ENCODE data around the gene CD248. TPM values are rescaled to one million over a fixed set of nuclear protein-coding genes. Genes with fewer than 3 reads are reported as not detected.

The CD248 gene
- total RNA-seq, 1 experiment from 2014 or later: 0.15 TPM

DNA sequence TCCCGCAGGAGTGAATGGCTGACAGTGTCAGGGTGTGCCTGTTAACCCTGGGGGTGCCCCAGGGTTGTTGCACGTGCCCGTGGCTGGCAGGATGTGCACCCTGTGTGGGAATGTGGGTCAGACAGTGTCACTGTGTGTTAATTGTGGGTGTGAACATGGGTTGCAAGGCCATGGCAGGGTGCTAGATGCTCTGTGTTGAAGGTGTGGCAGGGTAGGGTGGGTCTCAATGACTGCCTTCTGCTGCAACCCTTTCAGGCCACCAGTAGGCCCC lies 11.1 kb upstream of the CD248 start:
- Histone ChIP-seq H3K4me3 (ENCODE audit: low read depth in 2 of 2, low read length in 2 of 2) (no peak overlapping the region), H3K36me3 (ENCODE audit: control insufficient read depth, insufficient read depth, low read length) (no peaks in the 10 kb centered on the region), H3K4me1 (ENCODE audit: control insufficient read depth, insufficient read depth, low read length) (peaks cover 18% of the 10 kb centered on the region), H3K9me3 (ENCODE audit: control insufficient read depth, insufficient read depth, low read depth, low read length) (no peaks in the 10 kb centered on the region), H3K27ac (ENCODE audit: low read length) (no peak overlapping the region), H3K27me3 (ENCODE audit: control insufficient read depth, insufficient read depth, low read length) (no peaks in the 10 kb centered on the region)
- in situ Hi-C loops (cut with HindIII; ENCODE audit: low pct_unique_long_range_greater_than_20kb, low sequenced_read_pairs) (no loop called here), intact Hi-C loops (cut with micrococcal nuclease; ENCODE audit: unreplicated experiment) (loop anchor here (2.0 kb wide), 1 partner anchor 15 kb away; no protein-coding TSS in a partner anchor)
- no TSS peak for BruUV-seq (replicated peaks)
- TF ChIP-seq, protein P1, sequence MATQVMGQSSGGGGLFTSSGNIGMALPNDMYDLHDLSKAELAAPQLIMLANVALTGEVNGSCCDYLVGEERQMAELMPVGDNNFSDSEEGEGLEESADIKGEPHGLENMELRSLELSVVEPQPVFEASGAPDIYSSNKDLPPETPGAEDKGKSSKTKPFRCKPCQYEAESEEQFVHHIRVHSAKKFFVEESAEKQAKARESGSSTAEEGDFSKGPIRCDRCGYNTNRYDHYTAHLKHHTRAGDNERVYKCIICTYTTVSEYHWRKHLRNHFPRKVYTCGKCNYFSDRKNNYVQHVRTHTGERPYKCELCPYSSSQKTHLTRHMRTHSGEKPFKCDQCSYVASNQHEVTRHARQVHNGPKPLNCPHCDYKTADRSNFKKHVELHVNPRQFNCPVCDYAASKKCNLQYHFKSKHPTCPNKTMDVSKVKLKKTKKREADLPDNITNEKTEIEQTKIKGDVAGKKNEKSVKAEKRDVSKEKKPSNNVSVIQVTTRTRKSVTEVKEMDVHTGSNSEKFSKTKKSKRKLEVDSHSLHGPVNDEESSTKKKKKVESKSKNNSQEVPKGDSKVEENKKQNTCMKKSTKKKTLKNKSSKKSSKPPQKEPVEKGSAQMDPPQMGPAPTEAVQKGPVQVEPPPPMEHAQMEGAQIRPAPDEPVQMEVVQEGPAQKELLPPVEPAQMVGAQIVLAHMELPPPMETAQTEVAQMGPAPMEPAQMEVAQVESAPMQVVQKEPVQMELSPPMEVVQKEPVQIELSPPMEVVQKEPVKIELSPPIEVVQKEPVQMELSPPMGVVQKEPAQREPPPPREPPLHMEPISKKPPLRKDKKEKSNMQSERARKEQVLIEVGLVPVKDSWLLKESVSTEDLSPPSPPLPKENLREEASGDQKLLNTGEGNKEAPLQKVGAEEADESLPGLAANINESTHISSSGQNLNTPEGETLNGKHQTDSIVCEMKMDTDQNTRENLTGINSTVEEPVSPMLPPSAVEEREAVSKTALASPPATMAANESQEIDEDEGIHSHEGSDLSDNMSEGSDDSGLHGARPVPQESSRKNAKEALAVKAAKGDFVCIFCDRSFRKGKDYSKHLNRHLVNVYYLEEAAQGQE (IDR thresholded peaks at IDR 0.05; ENCODE audit: insufficient read depth in 1 of 2, low read depth in 2 of 2, low read length in 1 of 2): no peak
- TF ChIP-seq POLR2AphosphoS5 (IDR thresholded peaks at IDR 0.05; ENCODE audit: low read depth, low read length) (no peak), SIN3A (IDR thresholded peaks at IDR 0.05; ENCODE audit: borderline replicate concordance, insufficient read depth, low read depth, low read length) (no peak), TCF7L2 (IDR thresholded peaks at IDR 0.05; ENCODE audit: low read depth, low read length) (no peak)
- TF ChIP-seq, protein P2, sequence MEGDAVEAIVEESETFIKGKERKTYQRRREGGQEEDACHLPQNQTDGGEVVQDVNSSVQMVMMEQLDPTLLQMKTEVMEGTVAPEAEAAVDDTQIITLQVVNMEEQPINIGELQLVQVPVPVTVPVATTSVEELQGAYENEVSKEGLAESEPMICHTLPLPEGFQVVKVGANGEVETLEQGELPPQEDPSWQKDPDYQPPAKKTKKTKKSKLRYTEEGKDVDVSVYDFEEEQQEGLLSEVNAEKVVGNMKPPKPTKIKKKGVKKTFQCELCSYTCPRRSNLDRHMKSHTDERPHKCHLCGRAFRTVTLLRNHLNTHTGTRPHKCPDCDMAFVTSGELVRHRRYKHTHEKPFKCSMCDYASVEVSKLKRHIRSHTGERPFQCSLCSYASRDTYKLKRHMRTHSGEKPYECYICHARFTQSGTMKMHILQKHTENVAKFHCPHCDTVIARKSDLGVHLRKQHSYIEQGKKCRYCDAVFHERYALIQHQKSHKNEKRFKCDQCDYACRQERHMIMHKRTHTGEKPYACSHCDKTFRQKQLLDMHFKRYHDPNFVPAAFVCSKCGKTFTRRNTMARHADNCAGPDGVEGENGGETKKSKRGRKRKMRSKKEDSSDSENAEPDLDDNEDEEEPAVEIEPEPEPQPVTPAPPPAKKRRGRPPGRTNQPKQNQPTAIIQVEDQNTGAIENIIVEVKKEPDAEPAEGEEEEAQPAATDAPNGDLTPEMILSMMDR (IDR thresholded peaks at IDR 0.05): no peak
- DNase-seq (ENCODE audit: low read depth, low spot score) (no peak), ATAC-seq (peak; percentile 45)
- ChIA-PET CTCF (no interaction called here), POLR2A (no interaction called here)

DNA sequence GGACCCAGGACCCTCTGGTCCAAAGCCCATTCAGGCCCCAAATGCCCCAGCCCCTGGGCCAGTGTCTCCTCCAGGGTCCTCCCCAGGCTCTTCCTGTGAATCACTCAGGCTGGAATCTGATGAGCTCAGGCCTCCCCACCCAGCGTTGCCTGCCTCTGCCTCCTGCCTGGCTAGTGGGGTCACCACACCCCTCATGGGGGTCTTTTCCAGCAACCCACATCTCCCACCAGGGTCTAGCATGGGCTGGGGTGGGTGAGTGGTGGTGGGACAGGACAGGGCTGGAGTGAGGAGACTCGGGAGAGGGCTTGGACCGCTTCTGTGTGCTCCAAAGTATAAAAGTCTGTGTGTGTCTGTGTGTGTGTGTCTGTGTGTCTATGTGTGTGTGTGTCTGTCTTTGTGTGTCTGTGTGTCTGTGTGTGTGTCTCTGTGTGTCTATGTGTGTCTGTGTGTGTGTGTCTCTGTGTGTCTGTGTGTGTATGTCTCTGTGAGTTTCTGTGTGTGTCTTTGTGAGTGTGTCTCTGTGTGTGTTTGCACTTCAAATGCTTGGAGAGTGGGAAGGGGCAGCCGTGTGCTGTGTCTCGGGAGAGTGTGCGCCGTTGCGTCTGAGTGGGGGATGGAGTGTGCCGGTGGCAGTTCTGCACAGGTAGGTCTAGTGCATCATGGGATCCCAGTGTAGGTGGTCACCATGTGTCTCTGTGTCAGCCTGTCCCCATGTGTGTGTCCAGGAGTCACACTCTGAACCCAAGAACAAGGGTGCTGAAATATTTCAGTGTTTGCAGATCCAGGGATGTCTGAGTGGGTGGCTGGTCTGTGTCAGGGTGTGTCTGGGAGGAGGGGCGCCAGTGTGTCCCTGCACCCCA lies 10.6 kb upstream of the CD248 start:
- H3K4me3 ChIP-seq (ENCODE audit: low read depth in 2 of 2, low read length in 2 of 2): no peak overlapping the region
- no TSS peak for BruUV-seq (replicated peaks)
- DNase-seq (ENCODE audit: low read depth, low spot score) (no peak), ATAC-seq (peak; percentile 4; the same call in 1 of the 2 replicates)
- no peaks in the 10 kb centered on the region for H3K27me3 ChIP-seq (ENCODE audit: control insufficient read depth, insufficient read depth, low read length)
- H3K27ac ChIP-seq (ENCODE audit: low read length): 0 out of 2 replicates have a peak overlapping the region, but pooled peaks have one; percentile 36
- in situ Hi-C loops (cut with HindIII; ENCODE audit: low pct_unique_long_range_greater_than_20kb, low sequenced_read_pairs) (no loop called here), intact Hi-C loops (cut with micrococcal nuclease; ENCODE audit: unreplicated experiment) (loop anchor here (2.0 kb wide), 1 partner anchor 15 kb away; no protein-coding TSS in a partner anchor)
- TF ChIP-seq, protein P1 (IDR thresholded peaks at IDR 0.05; ENCODE audit: insufficient read depth in 1 of 2, low read depth in 2 of 2, low read length in 1 of 2): no peak
- TF ChIP-seq TCF7L2 (IDR thresholded peaks at IDR 0.05; ENCODE audit: low read depth, low read length): no peak
- TF ChIP-seq, protein P2 (IDR thresholded peaks at IDR 0.05): no peak
- no peak for TF ChIP-seq POLR2AphosphoS5 (IDR thresholded peaks at IDR 0.05; ENCODE audit: low read depth, low read length)
- no peak for TF ChIP-seq SIN3A (IDR thresholded peaks at IDR 0.05; ENCODE audit: borderline replicate concordance, insufficient read depth, low read depth, low read length)
- ChIA-PET CTCF (interaction anchor here (1.1 kb wide), 1 partner anchor 7 kb away, joined by 4 read pairs; no protein-coding TSS in a partner anchor), POLR2A (interaction anchor here (0.6 kb wide), 1 partner anchor 13 kb away, joined by 9 read pairs; no protein-coding TSS in a partner anchor)
- peaks cover 18% of the 10 kb centered on the region for H3K4me1 ChIP-seq (ENCODE audit: control insufficient read depth, insufficient read depth, low read length)
- H3K36me3 ChIP-seq (ENCODE audit: control insufficient read depth, insufficient read depth, low read length): no peaks in the 10 kb centered on the region
- no peaks in the 10 kb centered on the region for H3K9me3 ChIP-seq (ENCODE audit: control insufficient read depth, insufficient read depth, low read depth, low read length)

Measured in Panc1 (cell line).